Measurements from ENCODE around the gene ABCC1. TPM values are rescaled to one million over a fixed set of nuclear protein-coding genes. Genes with fewer than 3 reads are reported as not detected.

ABCC1 gene
- total and polyA plus RNA-seq, 2 of the 4 experiments (the other 2 are of a cell fraction), result 39.4 to 66.0 TPM

- Histone ChIP-seq H2BK20ac (ENCODE audit: low read depth, low read length) (no peak overlapping the region), H3K4ac (ENCODE audit: low read depth, low read length) (no peak overlapping the region), H3K9me3 (ENCODE audit: control insufficient read depth, insufficient read depth, low read length) (no peaks in the 10 kb centered on the region), H3K18ac (ENCODE audit: low read depth, low read length) (no peak overlapping the region), H3K14ac (replicated peaks; ENCODE audit: low read depth, low read length) (no peak overlapping the region), H4K20me1 (ENCODE audit: insufficient read depth, low read length) (peaks cover 8% of the 10 kb centered on the region), H3K4me1 (ENCODE audit: control insufficient read depth, insufficient read depth, low read length) (0 out of 2 replicates have a peak, but pooled peaks cover 2% of the 10 kb centered on the region), H3K4me3 (ENCODE audit: insufficient read depth, low read depth, low read length) (no peak overlapping the region), H3K9ac (ENCODE audit: low read depth, low read length) (no peak overlapping the region), H2AK9ac (replicated peaks; ENCODE audit: low read depth, low read length, poor library complexity) (no peak overlapping the region), H2AFZ (replicated peaks; ENCODE audit: low read length, poor library complexity) (no peak overlapping the region), H4K5ac (ENCODE audit: low read depth, low read length) (no peak overlapping the region), H3K27ac (ENCODE audit: insufficient read depth, low read length) (no peak overlapping the region), H4K8ac (ENCODE audit: low read depth in 2 of 2, low read length in 2 of 2) (no peak overlapping the region), H2BK5ac (ENCODE audit: low read depth, low read length, poor library complexity, severe bottlenecking) (no peak overlapping the region), H2BK15ac (ENCODE audit: low read depth, low read length) (no peak overlapping the region), H3K4me2 (ENCODE audit: low read depth, low read length) (no peak overlapping the region), H2BK120ac (ENCODE audit: low read depth, low read length) (no peak overlapping the region), H2AK5ac (ENCODE audit: low read depth, low read length) (no peak overlapping the region), H3K9me1 (ENCODE audit: insufficient read depth, low read length) (no peaks in the 10 kb centered on the region; the same call in 1 of the 2 replicates), H3K36me3 (ENCODE audit: control insufficient read depth, insufficient read depth, low read length) (peaks cover 91% of the 10 kb centered on the region), H3K56ac (ENCODE audit: extremely low read depth, insufficient read depth, low read length) (no peak overlapping the region), H4K91ac (ENCODE audit: insufficient read depth, low read depth, low read length) (no peak overlapping the region), H3K27me3 (ENCODE audit: control insufficient read depth, insufficient read depth, low read length) (no peaks in the 10 kb centered on the region), H3K79me1 (ENCODE audit: low read depth in 1 of 2, low read length in 2 of 2) (peaks cover 17 to 30% of the 10 kb centered on the region in 2 experiments), H3K23ac (ENCODE audit: low read depth, low read length) (no peak overlapping the region)
- ChIA-PET CTCF (no interaction called here), POLR2A (ENCODE audit: unreplicated experiment) (no interaction called here)
- DNase-seq (no peak), ATAC-seq (ENCODE audit: low read depth) (no peak)
- dilution Hi-C loops (cut with HindIII; ENCODE audit: low sequenced_read_pairs, unreplicated experiment), result no loop called here
- 100% methylated on average over 3 of the region's 8 CpGs; no CpG with 5 or more reads in 1 of the 2 experiments for WGBS, 2 experiments (ENCODE audit: extremely low coverage in 2 of 2, insufficient read length in 1 of 2)
- no peak for TF ChIP-seq BHLHE40 (IDR thresholded peaks at IDR 0.05; ENCODE audit: low read depth, low read length)
- TF ChIP-seq ELK1 (IDR thresholded peaks at IDR 0.05; ENCODE audit: borderline replicate concordance, low read depth, low read length), result no peak
- no peak for TF ChIP-seq USF2 (IDR thresholded peaks at IDR 0.05; ENCODE audit: low read depth, low read length)
- TF ChIP-seq MAFK (IDR thresholded peaks at IDR 0.05; ENCODE audit: low read depth, low read length), result no peak
- TF ChIP-seq CTCF (conservative IDR thresholded peaks at IDR 0.05; ENCODE audit: low read depth, low read length), result no peak
- no peak for TF ChIP-seq NFE2L2 (IDR thresholded peaks at IDR 0.05; ENCODE audit: low read depth, low read length)
- TF ChIP-seq RFX5 (IDR thresholded peaks at IDR 0.05; ENCODE audit: low read depth, low read length), result no peak
- in situ Hi-C loops (cut with MboI; ENCODE audit: low sequenced_read_pairs), result no loop called here
- BruUV-seq (replicated peaks), result no TSS peak
- intact Hi-C loops (cut with micrococcal nuclease), result no loop called here
Observed at GRCh38 chr16:16137110-16137509, 187.7 kb downstream of the ABCC1 start.

Data from IMR-90 (cell line).